NCI-H2227 treated with DMSO at 0.1 percent for 48 hours (cell line): ENCODE data around the gene RPGRIP1L.
A peak's percentile ranks its signal among the peaks of the same experiment; 100 is the strongest.

Experiments
- DNase-seq: peaks from one replicate; lab custom pipeline; 2025; lab: John Stamatoyannopoulos, UW

RPGRIP1L gene

DNA sequence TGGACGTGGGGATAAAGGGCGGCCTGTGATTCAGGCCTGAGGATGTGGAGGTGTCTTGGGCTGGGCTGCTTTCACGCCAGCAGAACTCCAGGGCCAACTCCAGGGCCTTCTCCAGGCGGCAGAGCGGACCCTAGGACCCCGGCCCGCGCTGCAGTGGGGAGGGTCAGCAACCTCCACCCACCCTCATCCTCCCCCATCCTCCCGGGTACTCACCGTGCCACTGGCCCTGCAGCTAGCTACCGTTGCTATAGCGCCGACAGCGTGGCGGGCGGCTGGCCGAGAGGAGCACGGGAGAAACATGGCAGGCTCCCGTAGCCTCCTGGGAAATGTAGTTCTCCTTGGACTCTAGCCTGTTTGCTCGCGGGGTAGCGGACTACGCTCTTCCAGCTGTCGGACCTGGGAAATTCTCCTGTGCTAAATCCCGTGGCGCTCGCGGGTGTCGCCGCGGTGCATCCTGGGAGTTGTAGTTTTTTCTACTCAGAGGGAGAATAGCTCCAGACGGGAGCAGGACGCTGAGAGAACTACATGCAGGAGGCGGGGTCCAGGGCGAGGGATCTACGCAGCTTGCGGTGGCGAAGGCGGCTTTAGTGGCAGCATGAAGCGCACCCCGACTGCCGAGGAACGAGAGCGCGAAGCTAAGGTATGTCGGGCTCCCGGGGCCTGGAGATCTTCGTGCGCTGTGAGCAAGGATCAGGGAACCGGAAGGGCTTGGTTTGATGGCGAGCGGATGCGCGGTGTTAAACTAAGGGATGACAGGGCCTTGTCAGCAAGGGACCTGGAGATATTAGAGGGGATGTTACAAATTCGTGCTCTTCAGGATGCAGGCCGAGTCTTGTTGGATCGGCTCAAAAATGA is at the start of gene RPGRIP1L, which contains the start of gene FTO:
Gene RPGRIP1L, minus strand, starts transcription at position 270 of the 855 bp plus-strand sequence. CDS start 3,136 bp downstream, outside the sequence.
Gene FTO, plus strand, starts transcription at position 567 of the 855 bp plus-strand sequence.
- peak; percentile 96 for DNase-seq

DNA sequence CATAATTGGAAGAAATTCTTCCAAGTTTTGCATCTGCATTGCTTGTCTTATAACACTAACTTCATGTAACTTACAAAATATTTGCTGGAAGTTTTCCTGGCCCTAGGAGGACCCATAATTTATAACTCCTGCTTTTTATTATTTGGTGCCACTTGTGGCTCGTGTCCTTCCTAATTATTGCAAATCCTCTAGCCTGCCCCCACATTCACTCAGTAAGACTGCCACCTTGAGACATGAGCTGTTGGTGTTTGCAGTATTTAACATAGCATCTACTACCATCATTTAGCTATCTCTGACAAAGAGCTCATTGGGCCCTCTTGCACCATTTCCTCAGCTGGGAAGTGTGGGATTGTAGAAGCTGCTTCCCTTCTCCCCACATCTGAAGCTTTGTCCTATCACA is 49.8 kb upstream of the RPGRIP1L start:
- no peak for DNase-seq

DNA sequence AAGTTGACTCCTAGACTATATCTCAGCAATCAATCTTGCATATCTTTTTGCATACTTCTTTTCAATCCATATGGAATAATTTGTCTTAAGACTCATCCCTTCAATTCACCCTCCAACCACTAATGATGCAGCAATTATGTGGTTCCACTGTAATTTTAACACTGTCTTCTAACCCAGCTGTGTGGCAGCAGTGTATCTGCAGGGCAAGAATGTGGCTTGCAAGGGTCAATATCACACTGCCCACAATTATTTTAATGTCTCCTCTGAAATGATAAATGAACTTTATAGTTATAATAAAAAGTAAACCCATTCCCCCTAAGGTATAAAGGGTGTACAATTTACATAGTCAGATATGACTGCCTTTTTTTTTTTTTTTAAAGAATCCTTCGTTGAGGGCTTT is 48.9 kb upstream of the RPGRIP1L start:
- DNase-seq = no peak

DNA sequence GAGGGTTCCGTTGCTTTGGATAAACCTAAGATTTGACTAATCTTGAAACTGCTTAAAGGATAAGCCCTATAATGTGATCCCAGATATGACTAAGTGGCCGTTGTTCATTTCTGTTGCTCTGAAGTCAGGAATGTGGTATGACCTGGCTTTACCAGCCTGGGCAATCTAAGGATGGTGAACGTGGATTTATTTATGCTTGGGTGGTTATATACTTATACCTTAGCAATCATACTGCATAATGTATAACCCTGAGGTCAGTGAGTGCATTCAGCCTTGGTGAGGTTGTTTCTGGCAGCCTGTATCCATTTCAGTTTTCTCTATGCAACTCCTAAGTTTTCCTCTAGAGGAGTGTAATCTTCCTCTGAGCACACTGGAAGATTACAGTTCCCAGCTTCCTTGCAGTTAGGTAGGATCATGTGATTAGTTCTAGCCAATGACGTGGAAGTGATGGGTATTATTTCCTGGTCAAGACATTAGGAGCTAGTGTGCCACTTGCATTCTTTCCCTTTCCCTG is 42.2 kb upstream of the RPGRIP1L start:
- DNase-seq = no peak

DNA sequence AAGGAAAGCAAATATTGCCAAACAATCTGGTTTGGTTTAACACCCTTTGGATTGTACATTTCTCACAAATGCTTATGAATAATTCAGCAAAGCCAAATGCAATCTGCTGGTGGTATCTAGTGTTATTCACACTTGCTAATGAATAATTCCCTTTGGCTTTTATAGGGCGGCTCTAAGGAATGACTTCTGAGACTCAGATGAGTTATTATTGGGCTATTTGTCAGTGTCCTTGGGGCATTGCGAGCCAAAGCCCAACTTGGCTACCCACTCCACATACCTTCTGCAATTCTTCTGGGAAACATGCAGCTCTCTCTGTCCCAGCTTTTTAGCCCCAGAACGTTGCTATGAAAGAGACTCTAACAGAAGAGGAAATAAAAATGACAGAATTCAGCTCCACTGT is 41.4 kb upstream of the RPGRIP1L start:
- no peak for DNase-seq

DNA sequence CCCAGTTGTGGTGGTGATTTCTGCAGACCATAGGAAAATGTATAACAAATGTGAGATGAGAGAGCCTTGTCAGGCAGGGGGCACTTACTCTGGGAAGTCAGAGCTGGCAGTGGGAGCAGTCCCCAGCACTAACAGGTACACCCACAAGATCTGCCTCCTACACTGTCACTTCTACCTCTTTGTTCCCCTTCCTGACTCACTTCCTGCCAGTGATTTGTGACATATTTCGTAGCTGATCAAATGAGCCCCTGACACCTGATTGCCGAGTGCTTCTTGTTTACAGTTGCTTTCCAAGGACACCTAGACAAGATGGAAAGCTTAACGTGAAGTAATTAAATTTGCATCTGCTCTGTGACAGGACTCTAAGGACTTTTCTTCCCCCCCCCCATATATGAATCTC is 40.8 kb upstream of the RPGRIP1L start:
- DNase-seq = no peak

DNA sequence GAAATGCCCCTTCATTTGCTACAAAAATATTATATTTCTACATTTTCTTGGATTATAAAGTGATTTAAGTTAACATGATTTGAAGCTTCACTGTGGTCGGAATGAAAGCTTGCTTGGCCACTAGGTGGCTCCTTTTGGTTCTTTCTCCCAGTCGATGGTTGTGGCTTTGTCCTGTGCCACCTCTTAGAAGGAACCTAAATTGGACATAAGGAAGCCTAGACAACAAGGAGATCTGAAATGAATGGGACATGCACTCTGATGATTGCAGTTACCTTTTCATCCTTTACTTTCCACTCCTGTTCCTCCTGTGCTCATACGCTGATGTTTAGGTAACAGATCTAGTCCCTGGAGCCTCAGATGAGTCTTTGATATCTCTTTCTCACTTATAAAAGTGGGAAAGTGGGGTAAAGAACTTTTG is 39.5 kb upstream of the RPGRIP1L start:
- no peak for DNase-seq

DNA sequence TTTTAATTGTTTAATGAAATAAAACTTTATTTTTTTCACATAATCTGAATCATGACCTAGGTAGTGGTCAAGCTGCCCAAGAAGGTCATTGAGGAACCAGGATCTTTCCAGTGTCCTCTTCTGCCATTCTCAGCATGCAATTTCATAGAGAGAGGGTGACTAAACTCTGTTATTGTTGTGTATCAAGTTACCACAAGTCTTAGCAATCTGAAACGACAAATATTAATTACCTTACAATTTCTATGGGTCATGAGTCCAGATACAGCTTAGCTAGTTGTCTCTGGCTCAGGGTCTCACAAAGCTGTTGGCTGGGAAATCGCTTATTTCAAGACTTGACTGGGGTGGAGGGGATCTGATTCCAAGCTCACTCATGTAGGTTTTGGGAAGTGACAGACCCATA is 37.9 kb upstream of the RPGRIP1L start:
- no peak for DNase-seq

DNA sequence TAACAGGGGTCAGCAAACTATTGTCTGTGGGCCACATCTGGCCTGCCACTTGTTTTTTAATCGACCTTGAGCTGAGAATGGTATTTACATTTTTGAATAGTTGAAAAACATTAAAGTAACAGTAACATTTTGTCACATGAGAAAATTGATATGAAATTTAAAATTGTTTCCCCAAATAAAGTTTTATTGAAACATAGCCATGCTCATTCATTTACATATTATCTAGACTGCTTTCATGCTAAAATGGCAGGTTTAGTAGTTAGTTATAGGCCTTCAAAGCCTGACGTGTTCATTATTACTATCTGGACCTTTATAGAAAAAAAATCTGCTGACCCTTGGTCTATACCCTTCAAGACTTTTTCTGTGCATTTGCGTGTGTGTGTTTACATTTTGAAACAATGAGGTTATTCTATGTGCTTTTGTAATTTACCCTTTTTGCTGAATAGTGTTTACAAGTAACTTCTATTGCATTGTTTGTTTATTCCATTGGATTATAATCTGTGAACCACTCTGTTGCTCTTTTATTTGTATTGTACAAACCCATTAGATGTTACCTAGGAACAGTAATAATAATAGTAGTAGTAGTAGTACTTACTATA is 37.4 kb upstream of the RPGRIP1L start:
- DNase-seq = no peak

DNA sequence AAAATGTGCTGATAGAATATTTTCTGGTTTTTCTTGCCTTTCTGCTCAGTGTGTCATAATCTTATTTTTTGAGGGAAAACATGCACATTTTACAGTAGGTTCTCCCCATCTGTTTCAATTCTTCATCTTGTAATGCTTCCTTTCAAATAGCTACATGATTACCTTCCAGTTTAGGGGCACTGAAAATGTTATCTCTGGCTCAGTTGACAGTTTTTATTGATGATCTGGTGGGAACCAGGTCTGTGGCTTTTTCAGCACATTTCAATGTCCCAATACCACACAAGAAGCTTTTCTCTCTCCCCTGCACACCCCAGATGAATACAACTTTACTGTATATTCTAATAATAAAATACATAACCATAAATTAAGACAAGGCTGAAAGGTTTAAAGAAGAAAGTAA is 36.8 kb upstream of the RPGRIP1L start:
- DNase-seq = no peak

DNA sequence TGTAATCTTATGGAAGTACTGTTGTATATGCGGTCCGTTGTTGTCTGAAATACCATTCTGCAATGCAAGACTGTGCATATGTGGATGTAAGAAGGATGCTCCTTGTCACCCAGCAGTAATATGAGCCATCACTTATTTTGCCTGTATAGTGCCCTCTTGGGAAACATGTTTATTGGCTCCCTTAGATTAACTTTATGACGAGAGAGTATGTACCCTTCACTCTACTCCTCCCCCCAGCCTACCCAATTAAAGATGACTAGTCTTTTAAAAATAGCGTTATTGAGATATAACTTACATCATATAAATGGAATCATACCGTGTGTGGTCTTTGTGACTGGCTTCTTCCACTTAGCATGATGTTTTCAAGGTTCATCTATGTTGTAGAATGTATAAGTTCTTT is 33.9 kb upstream of the RPGRIP1L start:
- DNase-seq = no peak

DNA sequence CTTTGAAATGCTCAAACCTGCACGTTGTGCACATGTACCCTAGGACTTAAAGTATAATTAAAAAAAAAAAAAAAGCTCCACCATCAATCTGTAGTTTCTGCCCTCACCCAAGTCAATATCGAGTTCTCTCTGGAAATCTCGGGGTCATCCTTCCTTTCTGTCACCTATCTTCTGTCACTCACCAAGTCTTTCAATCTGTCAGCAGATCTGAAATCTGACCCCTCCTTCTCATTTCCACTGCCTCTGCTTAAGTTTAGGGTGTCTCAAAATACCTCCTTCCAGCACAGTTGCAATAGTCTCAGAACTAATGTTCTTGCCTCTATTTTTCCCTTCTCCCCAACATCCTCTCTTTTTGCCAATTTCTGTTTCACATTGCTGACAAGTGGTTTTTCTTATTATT is 32.6 kb upstream of the RPGRIP1L start:
- DNase-seq = no peak

DNA sequence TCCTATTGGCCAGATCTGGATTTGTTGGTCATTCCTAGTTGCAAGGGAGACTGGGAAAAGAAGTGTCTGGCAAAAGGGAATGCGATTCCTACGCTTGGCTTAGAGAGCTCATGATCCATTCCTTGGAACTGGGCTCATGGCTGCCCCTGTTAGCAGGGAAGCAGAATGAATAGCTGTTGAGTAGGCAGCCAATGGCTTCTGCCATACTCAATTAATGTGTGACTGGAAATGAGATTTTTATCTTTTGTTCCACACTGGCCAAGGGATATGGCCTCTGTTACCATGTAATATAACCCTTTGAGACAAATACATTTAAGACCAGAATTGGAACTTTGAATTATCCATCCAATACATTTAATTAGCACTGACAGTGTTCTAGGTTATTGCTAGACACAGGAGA is 31.2 kb upstream of the RPGRIP1L start:
- DNase-seq = no peak

DNA sequence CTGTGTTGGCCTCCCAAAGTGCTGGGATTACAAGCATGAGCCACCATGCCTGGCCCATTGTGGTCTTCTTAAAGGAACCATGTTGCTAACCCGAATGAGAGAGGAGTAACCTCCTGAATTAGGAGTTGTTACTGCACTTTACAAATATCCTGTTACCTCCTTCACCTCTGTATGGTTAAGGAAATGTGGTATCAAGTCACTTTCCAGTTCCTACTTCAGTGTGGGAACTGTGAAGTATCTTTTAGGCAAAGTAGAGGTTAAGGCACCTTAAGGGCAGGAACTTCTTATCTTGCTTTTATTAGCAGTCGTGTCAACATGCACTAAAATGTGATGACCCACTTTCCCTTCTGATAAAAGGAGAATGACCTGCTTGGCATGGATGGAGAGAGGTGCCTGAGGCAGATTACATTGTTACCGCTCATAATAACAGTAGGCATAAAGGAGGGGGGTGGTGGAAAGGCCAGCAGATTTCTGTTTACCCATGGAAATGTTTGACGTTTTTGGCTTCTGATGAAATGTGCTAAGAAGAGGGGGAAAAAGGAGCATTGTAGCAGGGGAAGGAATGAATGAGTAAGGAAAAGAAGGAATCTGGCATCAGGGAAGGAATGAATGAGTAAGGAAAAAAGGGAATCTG is 28.8 kb upstream of the RPGRIP1L start:
- no peak for DNase-seq

DNA sequence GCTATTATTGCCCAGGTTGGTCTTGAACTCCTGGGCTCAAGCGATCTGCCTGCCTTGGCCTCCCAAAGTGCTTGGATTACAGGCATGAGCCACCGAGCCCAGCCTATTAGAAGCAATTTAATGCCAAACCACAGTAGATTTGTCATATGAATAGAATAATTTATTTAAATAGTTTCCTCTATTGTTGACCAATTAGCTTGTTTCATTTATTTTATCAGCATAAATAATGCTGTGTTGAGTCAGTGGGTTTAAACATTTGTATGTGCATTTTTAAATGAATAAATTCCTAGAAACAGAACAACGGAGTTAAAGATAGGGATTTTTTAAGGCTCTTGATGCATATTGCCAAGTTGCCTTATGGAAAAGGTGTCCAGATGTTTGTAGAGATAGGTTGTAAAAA is 27.0 kb upstream of the RPGRIP1L start:
- DNase-seq = no peak

DNA sequence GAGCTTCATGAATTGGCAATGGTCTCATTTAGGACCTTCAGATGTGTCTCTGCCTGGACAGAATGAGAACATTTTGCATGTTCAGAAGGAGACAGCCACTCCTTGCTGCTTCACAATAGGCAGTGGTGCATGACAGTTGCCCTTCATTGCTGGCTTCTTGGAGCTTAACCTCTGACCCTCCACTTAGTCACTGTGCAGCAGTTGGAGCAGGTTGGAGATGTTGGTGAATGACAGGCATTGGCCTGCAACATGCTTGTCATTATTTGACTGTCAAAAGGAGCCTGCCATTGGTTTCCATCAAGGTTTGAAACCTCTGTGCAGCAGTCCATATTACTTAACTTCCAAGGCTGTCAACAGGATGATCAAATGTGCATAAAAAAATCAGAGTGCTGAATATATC is 23.0 kb upstream of the RPGRIP1L start:
- DNase-seq = no peak

DNA sequence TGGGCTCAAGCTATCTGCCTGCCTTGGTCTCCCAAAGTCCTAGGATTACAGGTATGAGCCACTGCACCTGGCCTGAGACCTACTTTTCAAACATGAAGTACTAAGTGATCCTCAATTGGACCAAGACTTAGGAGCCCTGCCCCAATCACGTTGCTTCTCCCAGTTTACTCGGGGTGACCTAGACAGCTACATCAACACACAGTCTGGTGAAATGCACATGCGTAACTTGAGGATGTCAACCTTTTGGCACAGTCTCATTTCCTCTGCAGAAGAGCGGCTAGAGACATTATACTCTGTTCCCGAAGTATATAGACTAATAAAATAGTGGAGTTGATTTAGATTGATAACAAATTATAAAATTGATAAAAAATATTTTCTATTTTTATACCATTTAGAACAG is 17.4 kb upstream of the RPGRIP1L start:
- no peak for DNase-seq

DNA sequence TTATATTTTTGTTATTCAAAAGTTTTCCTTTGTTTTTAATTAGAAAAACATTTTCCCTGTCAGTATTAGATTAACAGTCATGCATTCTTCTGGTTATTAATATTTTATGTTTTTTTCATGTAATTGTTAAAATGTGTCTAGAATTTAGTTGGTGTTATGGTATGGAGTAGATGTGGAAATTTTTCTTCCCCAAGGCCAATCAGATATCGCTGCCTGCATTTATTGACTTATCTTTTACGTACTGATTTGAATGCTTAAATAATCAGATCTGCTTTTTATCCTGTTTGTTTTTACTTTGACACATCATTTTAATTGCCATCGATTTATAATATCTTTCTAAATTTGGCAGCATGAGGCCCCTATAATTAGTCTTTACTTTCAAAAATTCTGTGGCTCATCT is 13.9 kb upstream of the RPGRIP1L start:
- DNase-seq = no peak

DNA sequence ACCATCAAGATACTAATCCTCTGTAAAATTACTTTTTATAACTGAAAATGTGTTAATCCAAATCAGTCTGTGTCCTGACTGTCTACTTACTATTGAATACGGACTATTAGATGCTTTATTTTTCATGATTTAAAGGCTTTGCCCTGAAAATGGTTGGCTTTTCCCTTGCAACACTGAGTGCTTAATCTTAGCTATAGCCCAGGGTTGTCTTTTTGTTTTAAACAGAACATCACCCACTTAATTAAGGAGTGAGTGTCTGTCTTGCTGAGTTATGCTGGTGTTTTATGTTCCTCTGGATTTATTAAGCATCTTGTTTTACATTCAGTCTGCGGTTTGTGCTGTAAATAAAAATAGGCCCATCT is 11.3 kb upstream of the RPGRIP1L start:
- no peak for DNase-seq

DNA sequence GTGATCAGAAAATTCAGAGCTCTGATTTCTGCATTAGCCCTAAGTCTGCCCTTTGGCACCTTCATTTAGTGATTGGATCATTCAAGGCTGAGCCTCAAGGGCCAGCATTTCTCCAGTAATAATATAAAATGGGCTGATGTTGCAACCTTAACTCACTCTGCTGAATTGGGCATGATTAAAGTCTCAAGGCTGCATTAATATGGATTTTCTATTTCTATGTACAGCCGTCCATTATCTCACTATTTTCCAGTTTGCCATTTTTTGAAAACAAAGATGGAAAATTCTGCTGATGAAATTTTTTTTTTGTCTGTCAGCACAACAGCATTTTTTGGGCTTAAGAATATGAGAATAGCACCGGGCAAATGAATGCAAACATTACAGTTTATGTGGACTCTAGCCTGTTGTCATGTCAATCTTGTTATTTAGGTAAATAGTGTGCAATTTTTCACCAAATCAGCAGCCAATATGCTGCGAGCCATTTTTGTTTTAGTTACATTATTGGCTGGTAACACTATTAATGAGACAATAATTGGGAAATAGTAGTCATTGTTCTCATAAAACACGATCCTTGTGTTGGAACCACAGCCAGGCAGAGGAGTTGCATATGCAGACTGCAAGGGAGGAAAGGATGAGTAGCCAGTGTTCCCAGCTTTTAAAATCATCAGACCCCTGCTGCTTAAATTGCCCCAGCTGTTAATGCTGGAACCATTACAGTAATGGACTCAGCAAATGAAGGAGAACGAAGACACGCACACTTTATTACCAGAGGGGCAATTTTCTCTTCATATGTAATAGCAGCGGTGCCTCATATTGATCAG is 10.8 kb upstream of the RPGRIP1L start:
- peak; percentile 85 for DNase-seq

DNA sequence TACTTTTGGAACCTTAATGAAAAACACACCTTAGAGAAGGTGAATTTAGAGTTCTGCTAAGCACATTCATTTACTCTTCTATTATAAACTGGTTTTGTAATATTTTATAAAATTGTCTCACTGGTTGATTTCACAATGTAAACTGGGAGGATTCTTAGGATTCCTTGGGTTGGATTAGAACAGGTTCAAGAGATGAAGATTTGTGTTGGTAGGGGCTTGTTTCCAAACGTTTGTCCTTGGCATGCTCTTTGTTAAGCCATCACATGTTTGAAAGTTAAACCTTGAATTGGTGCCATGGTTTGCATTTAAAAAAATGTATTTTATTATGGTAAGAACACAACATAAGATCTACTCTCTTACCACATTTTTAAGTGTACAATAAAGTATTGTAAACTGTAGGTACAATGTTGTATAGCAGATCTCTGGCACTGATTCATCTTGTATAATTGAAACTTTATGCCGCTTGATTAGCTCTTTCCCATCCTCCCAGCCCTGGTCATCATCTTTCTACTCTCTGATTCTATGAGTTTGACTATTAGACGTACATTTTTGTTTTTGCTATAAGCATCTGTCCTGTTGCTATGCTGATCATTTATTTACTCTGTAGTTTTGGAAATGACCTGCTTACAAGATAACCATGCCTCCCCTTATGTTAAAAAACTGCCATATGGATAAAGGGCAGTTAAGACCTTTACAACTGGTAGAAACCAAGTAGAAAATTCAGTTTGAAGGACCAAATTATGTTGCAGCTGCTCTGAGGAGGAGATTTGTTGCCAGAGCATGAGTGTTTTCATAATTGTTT is 9.9 kb upstream of the RPGRIP1L start:
- DNase-seq = peak; percentile 23
